ENCODE results near the gene NETO2.

GRCh38 chr16:47056688-47057629, 86.8 kb downstream of the NETO2 start:
- no peak for TF ChIP-seq POLR2AphosphoS5 (IDR thresholded peaks at IDR 0.05; ENCODE audit: low read depth, low read length)
- no peak for TF ChIP-seq TAF1 (IDR thresholded peaks at IDR 0.05; ENCODE audit: borderline replicate concordance, low read depth, low read length)
- TF ChIP-seq POLR2A (IDR thresholded peaks at IDR 0.05; ENCODE audit: low read depth, low read length): no peak

Measured in GM12892 (cell line).